ENCODE data around the gene EVI5L. TPM values are rescaled to one million over a fixed set of nuclear protein-coding genes. Genes with fewer than 3 reads are reported as not detected.

EVI5L gene
- total RNA-seq, 1 donor from 2014 or later: 22.9 TPM

GRCh38 chr19:7895565-7895964 lies 65.5 kb downstream of the EVI5L start:
- H3K27ac ChIP-seq (replicated peaks): no peak overlapping the region
- no peak overlapping the region for H3K4me3 ChIP-seq
- DNase-seq: no peak
- H3K4me1 ChIP-seq: no peaks in the 10 kb centered on the region
- intact Hi-C loops (cut with micrococcal nuclease): no loop called here
- no peak for TF ChIP-seq CTCF (IDR thresholded peaks at IDR 0.05; ENCODE audit: borderline replicate concordance)
- H3K9me3 ChIP-seq (replicated peaks): no peaks in the 10 kb centered on the region
- H3K27me3 ChIP-seq (ENCODE audit: low read depth): peaks cover 37% of the 10 kb centered on the region
- H3K36me3 ChIP-seq: no peaks in the 10 kb centered on the region

- intact Hi-C loops (cut with micrococcal nuclease): no loop called here
- H3K4me1 ChIP-seq: no peaks in the 10 kb centered on the region
- H3K27ac ChIP-seq (replicated peaks): no peak overlapping the region
- no peaks in the 10 kb centered on the region for H3K9me3 ChIP-seq (replicated peaks)
- peaks cover 32% of the 10 kb centered on the region for H3K27me3 ChIP-seq (ENCODE audit: low read depth)
- no peak for DNase-seq
- H3K36me3 ChIP-seq: no peaks in the 10 kb centered on the region
- no peak for TF ChIP-seq CTCF (IDR thresholded peaks at IDR 0.05; ENCODE audit: borderline replicate concordance)
- no peak overlapping the region for H3K4me3 ChIP-seq
Observed at GRCh38 chr19:7897292-7897691, 67.3 kb downstream of the EVI5L start.

GRCh38 chr19:7898967-7899366 lies 68.9 kb downstream of the EVI5L start:
- no peaks in the 10 kb centered on the region for H3K9me3 ChIP-seq (replicated peaks)
- TF ChIP-seq CTCF (IDR thresholded peaks at IDR 0.05; ENCODE audit: borderline replicate concordance): no peak
- no peak for DNase-seq
- H3K4me1 ChIP-seq: peaks cover 9% of the 10 kb centered on the region
- intact Hi-C loops (cut with micrococcal nuclease): no loop called here
- H3K4me3 ChIP-seq: no peak overlapping the region
- H3K27me3 ChIP-seq (ENCODE audit: low read depth): peaks cover 15% of the 10 kb centered on the region
- H3K36me3 ChIP-seq: no peaks in the 10 kb centered on the region
- no peak overlapping the region for H3K27ac ChIP-seq (replicated peaks)

- Histone ChIP-seq H3K9me3 (replicated peaks) (no peaks in the 10 kb centered on the region), H3K36me3 (no peaks in the 10 kb centered on the region), H3K27me3 (ENCODE audit: low read depth) (peaks cover 8% of the 10 kb centered on the region), H3K4me3 (no peak overlapping the region), H3K4me1 (peaks cover 17% of the 10 kb centered on the region), H3K27ac (replicated peaks) (no peak overlapping the region)
- no peak for TF ChIP-seq CTCF (IDR thresholded peaks at IDR 0.05; ENCODE audit: borderline replicate concordance)
- intact Hi-C loops (cut with micrococcal nuclease): no loop called here
- no peak for DNase-seq
Observed at GRCh38 chr19:7899751-7900378, 69.8 kb downstream of the EVI5L start.

GRCh38 chr19:7900401-7900870 lies 70.4 kb downstream of the EVI5L start:
- intact Hi-C loops (cut with micrococcal nuclease): no loop called here
- Histone ChIP-seq H3K4me1 (peaks cover 23% of the 10 kb centered on the region), H3K4me3 (no peak overlapping the region), H3K9me3 (replicated peaks) (no peaks in the 10 kb centered on the region), H3K36me3 (no peaks in the 10 kb centered on the region), H3K27me3 (ENCODE audit: low read depth) (peaks cover 2% of the 10 kb centered on the region), H3K27ac (replicated peaks) (no peak overlapping the region)
- TF ChIP-seq CTCF (IDR thresholded peaks at IDR 0.05; ENCODE audit: borderline replicate concordance): no peak
- no peak for DNase-seq
